ENCODE results near the gene GINM1.

Gene GINM1

GRCh38 chr6:149566410-149567193 is 427 bp downstream of the GINM1 start:
- FAIRE-seq (no peak), DNase-seq (ENCODE audit: insufficient read length, low spot score) (peak; percentile 23)
- TF ChIP-seq POLR2A (IDR thresholded peaks at IDR 0.05; ENCODE audit: low read depth, low read length): 0 out of 2 replicates have a peak, but pooled peaks have one; percentile 38

GRCh38 chr6:149567194-149567586 is 1.0 kb downstream of the GINM1 start:
- no peak for TF ChIP-seq POLR2A (IDR thresholded peaks at IDR 0.05; ENCODE audit: low read depth, low read length)
- DNase-seq (ENCODE audit: insufficient read length, low spot score) (no peak), FAIRE-seq (no peak)

- FAIRE-seq: no peak
- no peak for DNase-seq (ENCODE audit: insufficient read length, low spot score)
- no peak for TF ChIP-seq POLR2A (IDR thresholded peaks at IDR 0.05; ENCODE audit: low read depth, low read length)
Measured at GRCh38 chr6:149567945-149568585, 1.9 kb downstream of the GINM1 start.

- DNase-seq (ENCODE audit: insufficient read length, low spot score): no peak
- no peak for TF ChIP-seq POLR2A (IDR thresholded peaks at IDR 0.05; ENCODE audit: low read depth, low read length)
- FAIRE-seq: no peak
Measured at GRCh38 chr6:149580880-149581279, 14.7 kb downstream of the GINM1 start.

- TF ChIP-seq POLR2A (IDR thresholded peaks at IDR 0.05; ENCODE audit: low read depth, low read length): no peak
- DNase-seq (ENCODE audit: insufficient read length, low spot score) (no peak), FAIRE-seq (no peak)
Measured at GRCh38 chr6:149581349-149581748, 15.2 kb downstream of the GINM1 start.

- no peak for FAIRE-seq
- no peak for TF ChIP-seq POLR2A (IDR thresholded peaks at IDR 0.05; ENCODE audit: low read depth, low read length)
Measured at GRCh38 chr6:149586149-149586548, 20.0 kb downstream of the GINM1 start.

GRCh38 chr6:149592983-149593382 is 26.8 kb downstream of the GINM1 start:
- FAIRE-seq (no peak), DNase-seq (ENCODE audit: insufficient read length, low spot score) (no peak)
- TF ChIP-seq POLR2A (IDR thresholded peaks at IDR 0.05; ENCODE audit: low read depth, low read length): no peak

More at GRCh38 chr6:149586149-149586548, 20.0 kb downstream of the GINM1 start:
- DNase-seq (ENCODE audit: insufficient read length, low spot score): no peak

- no peak for FAIRE-seq
- TF ChIP-seq POLR2A (IDR thresholded peaks at IDR 0.05; ENCODE audit: low read depth, low read length): no peak
- DNase-seq (ENCODE audit: insufficient read length, low spot score): no peak
Measured at GRCh38 chr6:149593408-149593807, 27.2 kb downstream of the GINM1 start.

GRCh38 chr6:149600508-149600907 is 34.3 kb downstream of the GINM1 start:
- no peak for DNase-seq (ENCODE audit: insufficient read length, low spot score)
- FAIRE-seq: no peak
- TF ChIP-seq POLR2A (IDR thresholded peaks at IDR 0.05; ENCODE audit: low read depth, low read length): no peak

- no peak for TF ChIP-seq POLR2A (IDR thresholded peaks at IDR 0.05; ENCODE audit: low read depth, low read length)
- DNase-seq (ENCODE audit: insufficient read length, low spot score) (no peak), FAIRE-seq (no peak)
Measured at GRCh38 chr6:149608381-149608982, 42.3 kb downstream of the GINM1 start.

- no peak for FAIRE-seq
- TF ChIP-seq POLR2A (IDR thresholded peaks at IDR 0.05; ENCODE audit: low read depth, low read length): no peak
- no peak for DNase-seq (ENCODE audit: insufficient read length, low spot score)
Measured at GRCh38 chr6:149614337-149614736, 48.2 kb downstream of the GINM1 start.

GRCh38 chr6:149615805-149616204 is 49.6 kb downstream of the GINM1 start:
- FAIRE-seq: no peak

GRCh38 chr6:149627672-149628071 is 61.5 kb downstream of the GINM1 start:
- FAIRE-seq (no peak), DNase-seq (ENCODE audit: insufficient read length, low spot score) (no peak)
- no peak for TF ChIP-seq POLR2A (IDR thresholded peaks at IDR 0.05; ENCODE audit: low read depth, low read length)

More at GRCh38 chr6:149615805-149616204, 49.6 kb downstream of the GINM1 start:
- no peak for TF ChIP-seq POLR2A (IDR thresholded peaks at IDR 0.05; ENCODE audit: low read depth, low read length)
- no peak for DNase-seq (ENCODE audit: insufficient read length, low spot score)

GRCh38 chr6:149628875-149629510 is 62.8 kb downstream of the GINM1 start:
- DNase-seq (ENCODE audit: insufficient read length, low spot score) (no peak), FAIRE-seq (no peak)
- TF ChIP-seq POLR2A (IDR thresholded peaks at IDR 0.05; ENCODE audit: low read depth, low read length): no peak
